Rectal smooth muscle tissue (tissue), 1 donor: ENCODE data around the gene HDAC7.
"Not testable (repeated sequence)": the region's sequence is repeated elsewhere in the genome, so short reads cannot be mapped to it uniquely, and the experiment has no call there.

Source experiments
- H3K27ac ChIP-seq: one replicate; pipeline ENCODE4 v1.7.0; 2013; ENCODE audit warnings: low read depth, low read length, inconsistent platforms
- H3K27me3 ChIP-seq: one replicate; pipeline ENCODE4 v1.7.0; 2013; ENCODE audit warnings: low read length; ENCODE audit not compliant: control insufficient read depth, insufficient read depth
- H3K36me3 ChIP-seq: one replicate; pipeline ENCODE4 v1.7.0; 2013; ENCODE audit warnings: low read length; ENCODE audit not compliant: control insufficient read depth, insufficient read depth
- H3K4me1 ChIP-seq: one replicate; pipeline ENCODE4 v1.7.0; 2013; ENCODE audit warnings: low read length; ENCODE audit not compliant: control insufficient read depth, insufficient read depth
- H3K4me3 ChIP-seq: one replicate; pipeline ENCODE4 v1.7.0; 2013; ENCODE audit warnings: low read length
- H3K9ac ChIP-seq: one replicate; pipeline ENCODE4 v1.7.0; 2013; ENCODE audit warnings: low read length

Gene HDAC7

GRCh38 chr12:47821346-47821706, 1.6 kb upstream of the HDAC7 start:
- Histone ChIP-seq H3K36me3 (no peaks in the 10 kb centered on the region), H3K4me3 (peak overlapping the region; percentile 95), H3K9ac (peak overlapping the region; percentile 39), H3K4me1 (peaks cover 55% of the 10 kb centered on the region), H3K27ac (peak overlapping the region; percentile 99), H3K27me3 (no peaks in the 10 kb centered on the region)

GRCh38 chr12:47820631-47821345, 1.1 kb upstream of the HDAC7 start:
- Histone ChIP-seq H3K4me3 (peak overlapping the region; percentile 95), H3K36me3 (no peaks in the 10 kb centered on the region), H3K9ac (peak overlapping the region; percentile 97), H3K27ac (peak overlapping the region; percentile 99), H3K4me1 (peaks cover 53% of the 10 kb centered on the region), H3K27me3 (no peaks in the 10 kb centered on the region)

- no peaks in the 10 kb centered on the region for H3K27me3 ChIP-seq
- peaks cover 44% of the 10 kb centered on the region for H3K4me1 ChIP-seq
- H3K27ac ChIP-seq: peak overlapping the region; percentile 99
- no peaks in the 10 kb centered on the region for H3K36me3 ChIP-seq
- H3K4me3 ChIP-seq: peak overlapping the region; percentile 95
- H3K9ac ChIP-seq: peak overlapping the region; percentile 57
These were observed 386 bp downstream of the HDAC7 start for GRCh38 chr12:47819138-47819895.

DNA sequence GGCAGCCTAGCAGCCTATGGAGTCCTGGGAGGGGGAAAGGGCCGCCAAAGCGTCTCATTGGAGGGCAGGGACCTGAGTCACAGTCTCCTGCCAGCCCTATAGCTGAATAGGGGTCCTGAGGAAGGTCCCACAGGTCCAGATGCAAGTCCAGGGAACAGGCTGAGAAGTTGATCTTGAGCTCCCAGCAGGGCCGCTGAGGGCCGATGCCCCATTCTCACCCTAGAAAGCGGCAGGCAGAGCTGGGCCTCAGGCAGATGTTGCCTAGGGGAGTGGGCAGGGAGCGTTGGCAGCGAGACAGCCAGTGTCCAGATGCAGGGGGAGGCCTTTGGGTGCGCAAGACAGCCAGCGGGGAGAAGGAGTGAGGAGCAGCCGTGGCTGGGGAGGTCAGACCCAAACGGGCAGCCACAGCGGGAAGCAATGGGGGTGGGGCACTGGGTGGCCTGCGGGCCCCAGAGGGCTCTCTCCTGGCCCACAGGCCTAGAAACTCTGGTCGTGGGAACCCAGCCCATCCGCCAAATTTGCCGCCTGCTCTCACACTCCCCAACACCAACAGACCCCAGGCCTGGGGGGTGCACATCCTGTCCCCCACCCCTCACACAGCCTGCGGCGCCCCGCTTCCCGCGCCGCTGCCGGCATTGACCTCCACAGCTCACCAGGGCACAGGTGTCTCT, 1.1 kb downstream of the HDAC7 start:
- H3K27me3 ChIP-seq: no peaks in the 10 kb centered on the region
- no peaks in the 10 kb centered on the region for H3K36me3 ChIP-seq
- peak overlapping the region; percentile 57 for H3K9ac ChIP-seq
- H3K27ac ChIP-seq: peak overlapping the region; percentile 99
- peaks cover 51% of the 10 kb centered on the region for H3K4me1 ChIP-seq
- H3K4me3 ChIP-seq: peak overlapping the region; percentile 66

- Histone ChIP-seq H3K27ac (peak overlapping the region; percentile 99), H3K9ac (peak overlapping the region; percentile 57), H3K27me3 (no peaks in the 10 kb centered on the region), H3K4me1 (peaks cover 55% of the 10 kb centered on the region), H3K36me3 (no peaks in the 10 kb centered on the region), H3K4me3 (peak overlapping the region; percentile 66)
These were observed 1.7 kb downstream of the HDAC7 start for GRCh38 chr12:47818007-47818376.

DNA sequence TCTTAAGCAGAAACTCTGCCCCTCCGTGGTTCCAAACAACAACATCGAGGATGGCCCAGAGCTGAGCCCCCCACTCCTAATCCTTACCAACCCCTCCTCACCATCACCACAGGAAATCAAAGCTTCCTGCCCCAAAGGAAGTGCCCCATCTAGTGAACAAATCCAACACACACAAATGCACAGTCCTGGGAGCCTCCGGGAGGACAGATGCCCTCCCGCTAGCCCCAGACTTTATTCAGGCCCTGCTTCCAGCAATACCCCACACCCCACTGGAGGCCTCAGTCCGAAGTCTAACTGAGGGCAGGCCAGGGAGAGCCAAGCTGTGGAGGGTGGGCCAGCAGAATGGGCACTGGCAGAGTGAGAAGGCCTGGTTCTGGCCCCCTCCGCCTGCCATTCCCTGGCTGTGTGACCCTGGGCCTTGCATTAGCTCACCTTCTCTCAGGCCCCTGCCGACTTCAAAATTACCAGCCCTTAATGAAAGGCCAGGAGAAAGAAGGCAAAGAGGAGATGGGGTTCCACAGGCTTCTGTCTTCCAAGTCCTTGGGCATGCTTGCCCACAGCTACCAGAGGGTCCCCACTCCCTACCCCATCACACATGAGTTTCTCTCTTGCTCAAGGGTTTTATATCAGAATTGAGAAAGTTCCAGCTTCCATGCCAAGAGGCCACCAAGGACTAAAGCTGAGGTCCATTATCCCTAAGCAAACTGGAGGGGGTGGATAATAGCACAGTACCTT, 2.3 kb downstream of the HDAC7 start:
- H3K9ac ChIP-seq: peak overlapping the region; percentile 57
- peaks cover 54% of the 10 kb centered on the region for H3K4me1 ChIP-seq
- no peaks in the 10 kb centered on the region for H3K36me3 ChIP-seq
- no peaks in the 10 kb centered on the region for H3K27me3 ChIP-seq
- peak overlapping the region; percentile 66 for H3K4me3 ChIP-seq
- H3K27ac ChIP-seq: peak overlapping the region; percentile 99

- H3K27ac ChIP-seq: peak overlapping the region; percentile 99
- peaks cover 52% of the 10 kb centered on the region for H3K4me1 ChIP-seq
- H3K4me3 ChIP-seq: peak overlapping the region; percentile 66
- H3K9ac ChIP-seq: peak overlapping the region; percentile 14
- H3K36me3 ChIP-seq: no peaks in the 10 kb centered on the region
- H3K27me3 ChIP-seq: no peaks in the 10 kb centered on the region
These were observed 3.1 kb downstream of the HDAC7 start for GRCh38 chr12:47816403-47817271.

DNA sequence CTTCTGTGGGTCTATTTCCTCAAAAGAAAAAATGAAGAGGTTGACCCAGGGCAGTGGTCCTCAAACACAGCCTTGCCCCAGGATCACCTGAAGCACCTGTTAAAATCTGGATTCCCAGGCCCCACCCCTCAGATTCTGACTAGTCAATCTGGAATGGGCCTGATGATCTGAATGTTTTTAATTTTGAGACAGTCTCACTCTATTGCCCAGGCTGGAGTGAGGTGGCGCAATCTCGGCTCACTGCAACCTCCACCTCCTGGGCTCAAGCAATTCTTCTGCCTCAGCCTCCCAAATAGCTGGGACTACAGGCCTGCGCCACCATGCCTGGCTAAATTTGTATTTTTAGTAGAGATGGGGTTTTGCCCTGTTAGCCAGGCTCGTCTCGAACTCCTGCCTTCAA, 4.3 kb downstream of the HDAC7 start:
- not testable (repeated sequence) for H3K4me3 ChIP-seq, H3K36me3 ChIP-seq, H3K9ac ChIP-seq

DNA sequence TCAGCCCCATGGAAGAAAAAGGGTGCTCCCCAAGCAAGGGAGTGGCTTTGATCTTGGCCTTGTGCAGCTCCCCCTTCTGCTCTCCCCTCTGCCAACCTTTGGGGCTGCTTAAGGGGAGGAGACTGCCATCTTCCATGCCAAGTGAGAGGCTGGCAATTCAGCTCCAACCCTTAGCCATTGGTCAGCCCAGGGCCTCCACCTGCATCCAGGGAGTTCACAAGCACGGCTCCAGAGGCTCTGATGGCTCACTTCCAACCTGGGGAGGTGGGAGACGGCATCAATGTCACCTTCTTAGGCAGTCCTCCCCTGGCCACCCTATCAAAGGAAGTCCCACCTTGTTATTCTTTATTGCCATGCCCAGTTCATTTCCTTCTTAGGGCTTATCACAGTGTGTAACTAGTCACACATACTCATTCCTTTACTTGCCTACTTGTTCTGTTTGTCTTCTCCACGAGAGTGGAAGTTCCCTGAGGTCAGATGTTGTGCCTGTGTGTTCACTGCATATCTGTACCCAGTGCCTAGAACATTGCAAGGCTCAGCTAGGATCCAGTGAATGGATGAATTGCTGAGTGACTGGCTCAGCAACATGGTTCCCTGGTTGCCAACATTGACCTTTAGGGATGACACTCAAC, 5.0 kb downstream of the HDAC7 start:
- no peaks in the 10 kb centered on the region for H3K36me3 ChIP-seq
- peak overlapping the region; percentile 64 for H3K4me3 ChIP-seq
- no peaks in the 10 kb centered on the region for H3K27me3 ChIP-seq
- H3K27ac ChIP-seq: peak overlapping the region; percentile 97
- no peak overlapping the region for H3K9ac ChIP-seq
- peaks cover 63% of the 10 kb centered on the region for H3K4me1 ChIP-seq

More for the DNA sequence above, 4.3 kb downstream of the HDAC7 start:
- H3K27me3 ChIP-seq: not testable (repeated sequence)
- peak overlapping the region; percentile 97 for H3K27ac ChIP-seq
- peaks cover 56% of the 10 kb centered on the region for H3K4me1 ChIP-seq

- Histone ChIP-seq H3K4me1 (peaks cover 68% of the 10 kb centered on the region), H3K9ac (peak overlapping the region; percentile 4)
These were observed 6.0 kb downstream of the HDAC7 start for GRCh38 chr12:47813511-47814196.

More at GRCh38 chr12:47813511-47814196, 6.0 kb downstream of the HDAC7 start:
- Histone ChIP-seq H3K27ac (peak overlapping the region; percentile 97), H3K4me3 (peak overlapping the region; percentile 64), H3K27me3 (no peaks in the 10 kb centered on the region), H3K36me3 (no peaks in the 10 kb centered on the region)
